ENCODE measurements around the gene POLG. TPM values are rescaled to one million over a fixed set of nuclear protein-coding genes. Genes with fewer than 3 reads are reported as not detected.

The POLG gene
- total RNA-seq, 1 experiment from 2014 or later: 83.6 TPM

GRCh38 chr15:89365462-89366065, 30.9 kb upstream of the POLG start:
- Mint-ChIP-seq H3K36me3 (ENCODE audit: insufficient read depth, unreplicated experiment) (no peaks in the 10 kb centered on the region), H3K4me1 (ENCODE audit: low read depth, unreplicated experiment) (no peaks in the 10 kb centered on the region), H3K9me3 (ENCODE audit: low read depth, unreplicated experiment) (no peaks in the 10 kb centered on the region), H3K4me3 (ENCODE audit: low read depth, unreplicated experiment) (no peak overlapping the region), H3K27me3 (ENCODE audit: unreplicated experiment) (peaks cover 98% of the 10 kb centered on the region), H3K27ac (ENCODE audit: unreplicated experiment) (no peak overlapping the region)
- TF ChIP-seq, protein P1, sequence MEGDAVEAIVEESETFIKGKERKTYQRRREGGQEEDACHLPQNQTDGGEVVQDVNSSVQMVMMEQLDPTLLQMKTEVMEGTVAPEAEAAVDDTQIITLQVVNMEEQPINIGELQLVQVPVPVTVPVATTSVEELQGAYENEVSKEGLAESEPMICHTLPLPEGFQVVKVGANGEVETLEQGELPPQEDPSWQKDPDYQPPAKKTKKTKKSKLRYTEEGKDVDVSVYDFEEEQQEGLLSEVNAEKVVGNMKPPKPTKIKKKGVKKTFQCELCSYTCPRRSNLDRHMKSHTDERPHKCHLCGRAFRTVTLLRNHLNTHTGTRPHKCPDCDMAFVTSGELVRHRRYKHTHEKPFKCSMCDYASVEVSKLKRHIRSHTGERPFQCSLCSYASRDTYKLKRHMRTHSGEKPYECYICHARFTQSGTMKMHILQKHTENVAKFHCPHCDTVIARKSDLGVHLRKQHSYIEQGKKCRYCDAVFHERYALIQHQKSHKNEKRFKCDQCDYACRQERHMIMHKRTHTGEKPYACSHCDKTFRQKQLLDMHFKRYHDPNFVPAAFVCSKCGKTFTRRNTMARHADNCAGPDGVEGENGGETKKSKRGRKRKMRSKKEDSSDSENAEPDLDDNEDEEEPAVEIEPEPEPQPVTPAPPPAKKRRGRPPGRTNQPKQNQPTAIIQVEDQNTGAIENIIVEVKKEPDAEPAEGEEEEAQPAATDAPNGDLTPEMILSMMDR (IDR thresholded peaks at IDR 0.05; ENCODE audit: unreplicated experiment): no peak
- intact Hi-C loops (cut with micrococcal nuclease; ENCODE audit: unreplicated experiment): no loop called here
- CTCF ChIA-PET: no interaction called here
- DNase-seq: no peak
- no TSS peak for BruUV-seq (replicated peaks)

DNA sequence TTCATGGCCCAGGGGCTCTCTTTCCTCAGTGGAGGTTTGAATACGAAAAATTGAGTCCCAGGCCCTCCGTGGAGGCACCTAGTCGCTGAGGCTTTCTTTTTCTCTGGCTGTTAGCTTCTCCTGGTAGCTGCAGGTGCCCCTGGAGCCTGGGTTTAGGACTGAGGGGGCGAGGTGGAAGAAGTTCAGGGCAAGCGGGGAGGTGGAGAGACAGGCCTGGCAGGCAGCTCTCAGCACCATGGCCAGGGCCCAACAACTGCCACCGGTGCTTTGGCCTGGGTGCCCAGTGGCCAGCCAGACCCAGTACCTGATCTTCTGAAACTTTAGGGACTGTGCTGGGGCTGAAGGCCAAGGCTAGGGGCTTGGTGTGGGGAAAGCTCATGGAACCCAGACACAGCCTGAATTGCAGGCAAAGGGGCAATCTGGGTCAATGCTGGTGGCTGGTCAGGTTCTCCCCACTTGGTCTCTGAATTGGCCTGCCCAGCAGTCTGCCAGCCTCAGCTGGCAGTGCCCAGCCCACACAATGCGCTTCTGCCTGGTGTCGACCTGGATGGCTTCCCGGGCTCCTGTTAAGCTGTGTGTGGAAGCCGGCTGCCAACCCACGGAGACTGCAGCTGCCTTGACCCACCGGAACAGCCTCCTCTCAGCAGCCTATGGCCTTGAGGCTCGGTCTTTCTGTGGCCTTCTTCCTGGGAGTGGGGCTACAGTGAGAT, 30.3 kb upstream of the POLG start:
- Mint-ChIP-seq H3K9me3 (ENCODE audit: low read depth, unreplicated experiment) (no peaks in the 10 kb centered on the region), H3K27ac (ENCODE audit: unreplicated experiment) (no peak overlapping the region), H3K36me3 (ENCODE audit: insufficient read depth, unreplicated experiment) (no peaks in the 10 kb centered on the region), H3K4me3 (ENCODE audit: low read depth, unreplicated experiment) (no peak overlapping the region), H3K27me3 (ENCODE audit: unreplicated experiment) (peaks cover 98% of the 10 kb centered on the region), H3K4me1 (ENCODE audit: low read depth, unreplicated experiment) (no peaks in the 10 kb centered on the region)
- CTCF ChIA-PET: interaction anchor here (1.2 kb wide), 1 partner anchor 65 kb away, joined by 3 read pairs; no protein-coding TSS in a partner anchor
- TF ChIP-seq, protein P1 (IDR thresholded peaks at IDR 0.05; ENCODE audit: unreplicated experiment): no peak
- DNase-seq: no peak
- intact Hi-C loops (cut with micrococcal nuclease; ENCODE audit: unreplicated experiment): no loop called here
- BruUV-seq (replicated peaks): no TSS peak

DNA sequence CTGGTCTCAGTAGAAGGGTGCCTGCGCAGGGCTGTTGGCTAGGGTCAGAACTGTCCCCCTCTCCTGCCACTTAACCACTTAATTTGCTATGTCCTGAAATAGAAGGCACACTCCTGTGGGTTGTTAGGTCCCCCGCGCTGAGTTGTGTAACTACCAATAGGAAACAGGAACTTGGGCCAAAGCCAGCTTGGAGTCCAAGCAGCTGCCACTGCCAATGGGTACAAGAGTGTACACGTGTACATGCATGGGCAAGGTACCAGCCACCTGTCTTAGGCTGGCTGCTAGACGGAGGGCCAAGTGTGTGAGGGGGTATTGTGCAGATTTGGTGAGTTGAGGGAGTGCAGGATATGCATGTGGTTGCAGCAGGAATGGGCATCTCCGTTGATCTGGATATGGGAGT, 29.7 kb upstream of the POLG start:
- CTCF ChIA-PET: interaction anchor here (0.6 to 1.2 kb wide), 2 partner anchors 38 to 66 kb away, joined by 3 to 5 read pairs; no protein-coding TSS in a partner anchor
- Mint-ChIP-seq H3K27me3 (ENCODE audit: unreplicated experiment) (peaks cover 98% of the 10 kb centered on the region), H3K36me3 (ENCODE audit: insufficient read depth, unreplicated experiment) (no peaks in the 10 kb centered on the region), H3K27ac (ENCODE audit: unreplicated experiment) (no peak overlapping the region), H3K4me3 (ENCODE audit: low read depth, unreplicated experiment) (no peak overlapping the region), H3K9me3 (ENCODE audit: low read depth, unreplicated experiment) (no peaks in the 10 kb centered on the region), H3K4me1 (ENCODE audit: low read depth, unreplicated experiment) (no peaks in the 10 kb centered on the region)
- intact Hi-C loops (cut with micrococcal nuclease; ENCODE audit: unreplicated experiment): no loop called here
- TF ChIP-seq, protein P1 (IDR thresholded peaks at IDR 0.05; ENCODE audit: unreplicated experiment): no peak
- no peak for DNase-seq
- BruUV-seq (replicated peaks): no TSS peak

DNA sequence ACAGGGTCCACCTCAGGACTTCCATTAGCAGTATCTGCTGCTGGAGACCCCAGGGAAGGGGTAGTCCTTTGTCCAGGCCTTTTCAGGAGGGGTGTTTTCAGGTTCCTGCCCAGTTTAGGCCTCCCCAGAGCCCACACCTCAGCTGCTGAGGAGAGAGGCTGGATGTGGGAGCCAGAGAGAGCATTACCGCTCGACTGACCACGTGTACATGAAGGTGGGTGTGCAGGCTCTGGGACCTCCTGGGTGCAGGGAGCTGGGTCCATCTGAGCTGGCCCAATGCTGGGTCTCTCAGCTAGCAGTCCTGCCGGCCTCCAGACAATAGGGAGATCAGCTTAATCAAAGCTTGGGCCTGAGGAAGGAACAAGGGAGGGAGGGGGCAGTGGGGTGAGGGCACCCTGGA, 29.1 kb upstream of the POLG start:
- no TSS peak for BruUV-seq (replicated peaks)
- Mint-ChIP-seq H3K36me3 (ENCODE audit: insufficient read depth, unreplicated experiment) (peaks cover 2% of the 10 kb centered on the region), H3K9me3 (ENCODE audit: low read depth, unreplicated experiment) (no peaks in the 10 kb centered on the region), H3K4me1 (ENCODE audit: low read depth, unreplicated experiment) (no peaks in the 10 kb centered on the region), H3K4me3 (ENCODE audit: low read depth, unreplicated experiment) (no peak overlapping the region), H3K27me3 (ENCODE audit: unreplicated experiment) (peaks cover 98% of the 10 kb centered on the region), H3K27ac (ENCODE audit: unreplicated experiment) (no peak overlapping the region)
- intact Hi-C loops (cut with micrococcal nuclease; ENCODE audit: unreplicated experiment): no loop called here
- TF ChIP-seq, protein P1 (IDR thresholded peaks at IDR 0.05; ENCODE audit: unreplicated experiment): no peak
- no peak for DNase-seq
- CTCF ChIA-PET: interaction anchor here (0.6 to 1.2 kb wide), 2 partner anchors 39 to 66 kb away, joined by 3 to 5 read pairs; no protein-coding TSS in a partner anchor
